ENCODE measurements around the gene FOXB1.

The FOXB1 gene

GRCh38 chr15:59998950-59999611 is 5.0 kb upstream of the FOXB1 start:
- no peak for DNase-seq (ENCODE audit: low spot score)

GRCh38 chr15:59999612-60000112 is 4.4 kb upstream of the FOXB1 start:
- no peak for DNase-seq (ENCODE audit: low spot score)

- DNase-seq (ENCODE audit: low spot score), result no peak
Measured at GRCh38 chr15:60000113-60000823, 3.8 kb upstream of the FOXB1 start.

GRCh38 chr15:60000824-60001609 is 3.1 kb upstream of the FOXB1 start:
- no peak for DNase-seq (ENCODE audit: low spot score)

GRCh38 chr15:60001610-60002527 is 2.2 kb upstream of the FOXB1 start:
- no peak for DNase-seq (ENCODE audit: low spot score)

- DNase-seq (ENCODE audit: low spot score), result no peak
Measured at GRCh38 chr15:60002528-60003218, 1.4 kb upstream of the FOXB1 start.

GRCh38 chr15:60003243-60004008 is 685 bp upstream of the FOXB1 start:
- no peak for DNase-seq (ENCODE audit: low spot score)

- no peak for DNase-seq (ENCODE audit: low spot score)
Measured at GRCh38 chr15:60004846-60005351, 788 bp downstream of the FOXB1 start.

- DNase-seq (ENCODE audit: low spot score), result no peak
Measured at GRCh38 chr15:60005352-60006202, 1.5 kb downstream of the FOXB1 start.

- no peak for DNase-seq (ENCODE audit: low spot score)
Measured at GRCh38 chr15:60006203-60006862, 2.2 kb downstream of the FOXB1 start.

GRCh38 chr15:60006873-60007272 is 2.8 kb downstream of the FOXB1 start:
- DNase-seq (ENCODE audit: low spot score), result no peak

GRCh38 chr15:60009124-60009960 is 5.2 kb downstream of the FOXB1 start:
- no peak for DNase-seq (ENCODE audit: low spot score)

GRCh38 chr15:60009980-60010732 is 6.0 kb downstream of the FOXB1 start:
- no peak for DNase-seq (ENCODE audit: low spot score)

GRCh38 chr15:60010858-60011257 is 6.7 kb downstream of the FOXB1 start:
- no peak for DNase-seq (ENCODE audit: low spot score)

- DNase-seq (ENCODE audit: low spot score), result no peak
Measured at GRCh38 chr15:60012695-60013094, 8.6 kb downstream of the FOXB1 start.

GRCh38 chr15:60017538-60018520 is 13.7 kb downstream of the FOXB1 start:
- no peak for DNase-seq (ENCODE audit: low spot score)
